ENCODE data around the gene NRTN. TPM values are rescaled to one million over a fixed set of nuclear protein-coding genes. Genes with fewer than 3 reads are reported as not detected.

The NRTN gene
- polyA plus RNA-seq, 1 donor from 2014 or later: 0.62 TPM

- no peaks in the 10 kb centered on the region for H3K79me2 ChIP-seq (replicated peaks; ENCODE audit: insufficient read depth, low read length)
- H3K9ac ChIP-seq (ENCODE audit: low read length): no peak overlapping the region
- no peak overlapping the region for H3K4me2 ChIP-seq (ENCODE audit: low read length)
- no peak overlapping the region for H3K4me3 ChIP-seq (ENCODE audit: low read length)
- no peak overlapping the region for H2AFZ ChIP-seq (ENCODE audit: low read depth, low read length)
- no peaks in the 10 kb centered on the region for H3F3A ChIP-seq (ENCODE audit: insufficient read depth, low read length, poor library complexity, severe bottlenecking)
- TF ChIP-seq TAF1 (IDR thresholded peaks at IDR 0.05; ENCODE audit: low read depth): no peak
- no peak for TF ChIP-seq EP300 (conservative IDR thresholded peaks at IDR 0.05; ENCODE audit: poor library complexity, severe bottlenecking)
- no peak for TF ChIP-seq CTCF (IDR thresholded peaks at IDR 0.05; ENCODE audit: poor library complexity, severe bottlenecking)
- no peak for TF ChIP-seq SMC3 (conservative IDR thresholded peaks at IDR 0.05; ENCODE audit: poor library complexity)
- TF ChIP-seq EZH2 (IDR thresholded peaks at IDR 0.05; ENCODE audit: borderline replicate concordance, insufficient read depth, low read length, poor library complexity, severe bottlenecking): no peak
- no peak for TF ChIP-seq POLR2AphosphoS5 (IDR thresholded peaks at IDR 0.05)
- TF ChIP-seq REST (IDR thresholded peaks at IDR 0.05; ENCODE audit: borderline replicate concordance): no peak
- TF ChIP-seq MXI1 (conservative IDR thresholded peaks at IDR 0.05; ENCODE audit: poor library complexity, severe bottlenecking): no peak
- no peak for TF ChIP-seq RAD21 (conservative IDR thresholded peaks at IDR 0.05)
- H4K20me1 ChIP-seq (ENCODE audit: insufficient read depth): no peaks in the 10 kb centered on the region
- H3K27ac ChIP-seq (ENCODE audit: low read length): no peak overlapping the region
- no peaks in the 10 kb centered on the region for H3K9me2 ChIP-seq (ENCODE audit: insufficient read depth, low read length)
- no peaks in the 10 kb centered on the region for H3K27me3 ChIP-seq (ENCODE audit: insufficient read depth, low read depth, low read length)
- no peaks in the 10 kb centered on the region for H3K36me3 ChIP-seq (ENCODE audit: insufficient read depth, low read length)
- H3K9me3 ChIP-seq (ENCODE audit: low read length): no peaks in the 10 kb centered on the region
Measured at GRCh38 chr19:5814852-5815246, 10.0 kb downstream of the NRTN start.

GRCh38 chr19:5817218-5817617, 12.4 kb downstream of the NRTN start:
- Histone ChIP-seq H3K9me2 (ENCODE audit: insufficient read depth, low read length) (no peaks in the 10 kb centered on the region), H2AFZ (ENCODE audit: low read depth, low read length) (no peak overlapping the region), H3K4me3 (ENCODE audit: low read length) (no peak overlapping the region), H3K36me3 (ENCODE audit: insufficient read depth, low read length) (no peaks in the 10 kb centered on the region), H3K9ac (ENCODE audit: low read length) (no peak overlapping the region), H3F3A (ENCODE audit: insufficient read depth, low read length, poor library complexity, severe bottlenecking) (no peaks in the 10 kb centered on the region), H3K9me3 (ENCODE audit: low read length) (no peaks in the 10 kb centered on the region), H3K27ac (ENCODE audit: low read length) (no peak overlapping the region), H3K79me2 (replicated peaks; ENCODE audit: insufficient read depth, low read length) (no peaks in the 10 kb centered on the region), H4K20me1 (ENCODE audit: insufficient read depth) (no peaks in the 10 kb centered on the region), H3K4me2 (ENCODE audit: low read length) (no peak overlapping the region), H3K27me3 (ENCODE audit: insufficient read depth, low read depth, low read length) (no peaks in the 10 kb centered on the region)
- TF ChIP-seq REST (IDR thresholded peaks at IDR 0.05; ENCODE audit: borderline replicate concordance) (no peak), EP300 (conservative IDR thresholded peaks at IDR 0.05; ENCODE audit: poor library complexity, severe bottlenecking) (no peak), TAF1 (IDR thresholded peaks at IDR 0.05; ENCODE audit: low read depth) (no peak), MXI1 (conservative IDR thresholded peaks at IDR 0.05; ENCODE audit: poor library complexity, severe bottlenecking) (no peak)
